Activated T-cell treated with anti-CD3 and anti-CD28 coated beads for 4 hours (primary cell): ENCODE data around the gene KRTDAP.

Experiments
- DNase-seq: peaks from one replicate; pipeline ENCODE4 v3.0.0-alpha.2; 2020

Gene KRTDAP

GRCh38 chr19:35490364-35490763, at the start of gene KRTDAP:
TSS of gene KRTDAP (minus strand) at chr19:35490464. CDS start at chr19:35490442, 22 bp downstream.
- DNase-seq = no peak

- no peak for DNase-seq
Measured at GRCh38 chr19:35539850-35540249, 49.6 kb upstream of the KRTDAP start.

- no peak for DNase-seq
Measured at GRCh38 chr19:35539314-35539713, 49.0 kb upstream of the KRTDAP start.

GRCh38 chr19:35534803-35535480, 44.7 kb upstream of the KRTDAP start:
- DNase-seq = no peak

- no peak for DNase-seq
Measured at GRCh38 chr19:35533822-35534392, 43.6 kb upstream of the KRTDAP start.

- no peak for DNase-seq
Measured at GRCh38 chr19:35533201-35533821, 43.0 kb upstream of the KRTDAP start, which contains the start of gene GAPDHS. TSS of gene GAPDHS (plus strand) at chr19:35533456. CDS start at chr19:35533528, 72 bp downstream.

- DNase-seq = no peak
Measured at GRCh38 chr19:35531291-35531690, 41.0 kb upstream of the KRTDAP start.

- DNase-seq = no peak
Measured at GRCh38 chr19:35529241-35530218, 39.3 kb upstream of the KRTDAP start.

- DNase-seq = no peak
Measured at GRCh38 chr19:35528218-35529038, 38.2 kb upstream of the KRTDAP start, which contains the start of gene SBSN. TSS of gene SBSN (minus strand) at chr19:35528311. CDS start at chr19:35528281, 30 bp downstream.

GRCh38 chr19:35525873-35526272, 35.6 kb upstream of the KRTDAP start:
- no peak for DNase-seq

GRCh38 chr19:35524181-35524837, 34.0 kb upstream of the KRTDAP start:
- no peak for DNase-seq

- no peak for DNase-seq
Measured at GRCh38 chr19:35522745-35523327, 32.6 kb upstream of the KRTDAP start.

GRCh38 chr19:35521124-35521743, 31.0 kb upstream of the KRTDAP start:
- DNase-seq = no peak

GRCh38 chr19:35519291-35519690, 29.0 kb upstream of the KRTDAP start:
- DNase-seq = no peak

- DNase-seq = no peak
Measured at GRCh38 chr19:35518313-35518712, 28.0 kb upstream of the KRTDAP start.

- no peak for DNase-seq
Measured at GRCh38 chr19:35517342-35517741, 27.1 kb upstream of the KRTDAP start.

GRCh38 chr19:35516310-35516709, 26.0 kb upstream of the KRTDAP start:
- no peak for DNase-seq

- DNase-seq = no peak
Measured at GRCh38 chr19:35514282-35514809, 24.1 kb upstream of the KRTDAP start.

GRCh38 chr19:35513628-35514281, 23.5 kb upstream of the KRTDAP start, which contains the start of gene DMKN:
TSS of gene DMKN (minus strand) at chr19:35513649. CDS start at chr19:35513475, 174 bp downstream.
- DNase-seq = no peak
